ENCODE results near the gene ZDHHC21. TPM values are rescaled to one million over a fixed set of nuclear protein-coding genes. Genes with fewer than 3 reads are reported as not detected.

The ZDHHC21 gene
- polyA plus RNA-seq, 4 donors, result 3.2 to 15.4 (median 4.9) TPM

DNA sequence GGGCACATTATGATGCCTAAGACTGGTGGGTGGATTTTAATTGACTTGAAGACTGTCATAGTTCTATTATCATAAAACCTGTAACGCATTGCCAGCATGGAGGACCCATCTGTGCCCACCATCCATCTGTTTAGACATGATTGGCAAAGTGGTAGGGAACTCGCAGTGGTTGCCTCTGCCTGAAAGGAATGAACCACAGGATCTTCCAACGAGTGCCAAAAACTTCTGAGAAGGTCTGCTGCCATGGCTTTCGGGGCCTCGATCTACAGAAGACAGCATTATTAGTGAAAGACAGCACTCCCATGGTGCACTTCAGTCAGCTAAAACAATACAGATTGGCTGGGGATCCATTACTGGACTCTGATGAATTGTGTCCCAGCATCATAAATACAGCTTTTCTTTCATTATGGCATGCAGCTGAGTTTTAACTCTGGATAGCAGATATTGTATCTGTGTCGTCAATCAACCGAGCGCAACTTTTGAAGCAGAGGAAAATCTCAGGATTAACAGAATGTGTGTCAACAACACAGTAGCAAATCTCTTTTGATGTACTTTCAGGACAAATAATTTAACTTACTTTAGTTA, 74.3 kb downstream of the ZDHHC21 start:
- Histone ChIP-seq H3K27me3 (ENCODE audit: control insufficient read depth in 3 of 3, insufficient read depth in 3 of 3, low read length in 3 of 3) (no peaks in the 10 kb centered on the region), H3K27ac (ENCODE audit: low read depth in 1 of 3, low read length in 2 of 3) (no peak overlapping the region), H3K4me3 (ENCODE audit: low read depth in 1 of 3, low read length in 3 of 3) (no peak overlapping the region), H3K9me3 (ENCODE audit: control insufficient read depth in 2 of 2, insufficient read depth in 1 of 2, low read depth in 1 of 2, low read length in 1 of 2) (no peaks in the 10 kb centered on the region), H3K4me1 (ENCODE audit: control insufficient read depth in 3 of 3, insufficient read depth in 2 of 3, low read depth in 1 of 3, low read length in 2 of 3) (no peaks in the 10 kb centered on the region), H3K36me3 (ENCODE audit: control insufficient read depth in 3 of 3, insufficient read depth in 2 of 3, low read depth in 1 of 3, low read length in 3 of 3) (peaks cover 0 to 6% (median 1%) of the 10 kb centered on the region in 3 donors)
- DNase-seq (no peak), FAIRE-seq (no peak)
- 95% methylated on average over 8 of the region's 8 CpGs for WGBS, 3 donors

DNA sequence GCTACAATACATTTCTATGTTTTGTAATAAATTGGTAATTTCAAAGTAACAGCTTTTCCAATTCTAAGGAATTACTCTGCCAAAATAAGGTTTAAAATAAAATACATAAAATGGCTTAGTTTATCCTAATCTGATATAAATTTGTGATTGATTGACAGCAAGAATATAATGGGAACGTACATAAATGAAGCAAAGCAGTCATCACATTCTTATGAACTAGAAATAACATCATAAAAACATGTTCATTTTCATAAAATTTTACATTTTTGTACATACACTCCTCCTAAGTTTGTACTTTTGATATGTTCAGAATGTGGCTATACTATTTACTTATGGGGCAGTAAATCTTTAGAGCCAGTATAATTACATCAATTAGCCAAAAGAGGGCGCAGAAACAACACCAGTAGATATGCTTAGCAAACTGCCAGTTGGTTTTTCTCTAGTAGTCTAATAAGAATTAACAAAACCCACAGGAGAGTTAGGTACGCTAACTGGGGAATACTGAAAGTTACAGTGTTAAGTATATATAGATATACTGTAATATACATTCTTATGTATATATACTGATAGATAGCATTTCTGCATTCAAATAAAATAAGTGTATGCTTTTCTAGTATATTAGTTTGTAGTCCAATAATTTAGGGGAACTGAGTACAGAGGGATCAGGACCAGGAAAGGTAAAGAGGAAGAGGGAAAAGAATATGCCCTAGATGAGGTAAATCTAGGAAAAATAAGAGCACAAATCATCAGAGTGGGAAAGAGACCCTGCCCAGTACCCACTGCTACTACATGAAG, 76.8 kb downstream of the ZDHHC21 start:
- H3K9me3 ChIP-seq (ENCODE audit: control insufficient read depth in 2 of 2, insufficient read depth in 1 of 2, low read depth in 1 of 2, low read length in 1 of 2), result no peaks in the 10 kb centered on the region
- peaks cover 0 to 3% (median 1%) of the 10 kb centered on the region in 3 donors for H3K36me3 ChIP-seq (ENCODE audit: control insufficient read depth in 3 of 3, insufficient read depth in 2 of 3, low read depth in 1 of 3, low read length in 3 of 3)
- H3K4me3 ChIP-seq (ENCODE audit: low read depth in 1 of 3, low read length in 3 of 3), result no peak overlapping the region
- no peaks in the 10 kb centered on the region for H3K27me3 ChIP-seq (ENCODE audit: control insufficient read depth in 3 of 3, insufficient read depth in 3 of 3, low read length in 3 of 3)
- WGBS, 3 donors, result 50 to 58% (median 56%) methylated on average over 3 of the region's 3 CpGs
- FAIRE-seq, result peak; percentile 68
- no peak overlapping the region for H3K27ac ChIP-seq (ENCODE audit: low read depth in 1 of 3, low read length in 2 of 3)
- DNase-seq, result peak; percentile 61 to 64
- H3K4me1 ChIP-seq (ENCODE audit: control insufficient read depth in 3 of 3, insufficient read depth in 2 of 3, low read depth in 1 of 3, low read length in 2 of 3), result no peaks in the 10 kb centered on the region

DNA sequence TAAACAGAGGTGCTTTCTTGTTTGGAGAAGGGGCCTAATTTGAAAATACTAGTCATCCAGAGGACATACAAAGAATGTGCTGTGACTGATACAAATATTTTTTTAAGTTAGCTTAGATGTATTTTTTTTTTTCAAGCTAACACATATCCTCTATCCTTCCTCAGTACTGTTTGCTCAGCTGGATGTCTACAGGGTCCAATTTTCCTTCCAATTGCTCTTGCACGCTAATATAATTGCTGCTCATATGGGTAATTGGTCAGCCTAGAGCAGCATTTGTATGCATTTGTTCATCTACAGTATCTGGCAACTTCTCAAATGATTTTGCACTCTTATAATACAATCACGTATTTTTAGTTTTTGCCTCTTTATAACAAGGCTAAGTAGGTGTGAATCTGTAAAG, 84.7 kb downstream of the ZDHHC21 start:
- WGBS, 3 donors, result 66 to 92% (median 91%) methylated on average over 2 of the region's 2 CpGs
- FAIRE-seq, result no peak

DNA sequence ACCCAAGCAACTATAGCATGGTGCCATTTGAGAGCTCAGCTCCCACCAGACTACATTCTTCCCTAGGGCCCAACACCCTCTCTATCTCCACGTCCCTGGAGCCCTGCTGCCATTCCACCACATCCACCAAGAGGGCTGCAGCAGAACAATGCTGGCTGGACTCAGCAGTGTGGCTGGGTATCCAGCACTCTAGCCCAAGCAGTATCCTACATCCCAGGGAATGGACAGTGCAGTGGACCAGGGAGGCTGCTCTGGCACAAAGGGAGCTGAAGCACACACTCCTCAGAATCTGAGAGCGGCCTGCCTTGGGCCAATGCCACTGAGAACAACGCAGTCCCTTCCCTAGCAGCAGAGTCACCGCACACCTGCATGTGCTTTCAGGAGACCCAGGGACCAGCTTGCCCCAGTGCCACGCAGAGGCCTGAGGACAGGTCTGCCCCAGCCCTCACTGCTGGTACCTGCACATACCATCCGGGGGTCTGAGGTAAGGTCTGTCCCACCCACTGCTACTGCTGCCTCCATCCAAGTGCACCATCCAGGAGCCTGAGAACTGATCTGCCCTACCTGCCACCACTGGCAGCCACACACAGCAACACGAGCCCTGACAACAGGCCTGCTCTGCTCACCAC, 95.9 kb downstream of the ZDHHC21 start:
- no peak for DNase-seq
- 94 to 97% (median 96%) methylated on average over 7 of the region's 7 CpGs for WGBS, 3 donors

More for the DNA sequence above, 84.7 kb downstream of the ZDHHC21 start:
- DNase-seq, result no peak
- Histone ChIP-seq H3K27me3 (ENCODE audit: control insufficient read depth in 3 of 3, insufficient read depth in 3 of 3, low read length in 3 of 3) (no peaks in the 10 kb centered on the region), H3K4me3 (ENCODE audit: low read depth in 1 of 3, low read length in 3 of 3) (no peak overlapping the region), H3K27ac (ENCODE audit: low read depth in 1 of 3, low read length in 2 of 3) (no peak overlapping the region), H3K4me1 (ENCODE audit: control insufficient read depth in 3 of 3, insufficient read depth in 2 of 3, low read depth in 1 of 3, low read length in 2 of 3) (no peaks in the 10 kb centered on the region), H3K9me3 (ENCODE audit: control insufficient read depth in 2 of 2, insufficient read depth in 1 of 2, low read depth in 1 of 2, low read length in 1 of 2) (no peaks in the 10 kb centered on the region), H3K36me3 (ENCODE audit: control insufficient read depth in 3 of 3, insufficient read depth in 2 of 3, low read depth in 1 of 3, low read length in 3 of 3) (peaks cover 0 to 3% (median 2%) of the 10 kb centered on the region in 3 donors)

DNA sequence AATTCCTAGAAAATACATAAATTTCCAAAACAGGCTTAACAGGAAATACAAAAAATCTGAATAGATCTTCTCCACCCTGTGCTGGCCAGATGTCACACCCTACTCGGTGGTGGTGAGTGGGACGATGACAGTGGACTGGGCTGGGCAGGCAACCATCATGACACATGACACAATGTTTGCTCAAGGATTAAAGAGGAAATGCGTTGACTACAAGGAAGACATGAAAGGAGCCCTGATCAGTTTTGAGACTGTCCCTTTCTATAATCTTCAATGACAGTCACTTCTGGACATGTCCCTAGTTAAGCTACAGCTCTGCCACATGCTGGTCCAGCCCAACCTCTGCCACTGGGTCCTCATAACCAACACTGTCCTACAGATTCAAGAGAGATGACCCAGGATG, 99.8 kb downstream of the ZDHHC21 start:
- DNase-seq (no peak), FAIRE-seq (no peak)
- Histone ChIP-seq H3K9me3 (ENCODE audit: control insufficient read depth in 2 of 2, insufficient read depth in 1 of 2, low read depth in 1 of 2, low read length in 1 of 2) (peaks cover 0 to 8% of the 10 kb centered on the region in 2 donors), H3K27me3 (ENCODE audit: control insufficient read depth in 3 of 3, insufficient read depth in 3 of 3, low read length in 3 of 3) (no peaks in the 10 kb centered on the region), H3K4me1 (ENCODE audit: control insufficient read depth in 3 of 3, insufficient read depth in 2 of 3, low read depth in 1 of 3, low read length in 2 of 3) (no peaks in the 10 kb centered on the region), H3K4me3 (ENCODE audit: low read depth in 1 of 3, low read length in 3 of 3) (no peak overlapping the region), H3K27ac (ENCODE audit: low read depth in 1 of 3, low read length in 2 of 3) (no peak overlapping the region), H3K36me3 (ENCODE audit: control insufficient read depth in 3 of 3, insufficient read depth in 2 of 3, low read depth in 1 of 3, low read length in 3 of 3) (peaks cover 5 to 7% (median 6%) of the 10 kb centered on the region in 3 donors)
- 84 to 95% (median 89%) methylated on average over 3 of the region's 3 CpGs for WGBS, 3 donors

More for the DNA sequence above, 95.9 kb downstream of the ZDHHC21 start:
- Histone ChIP-seq H3K36me3 (ENCODE audit: control insufficient read depth in 3 of 3, insufficient read depth in 2 of 3, low read depth in 1 of 3, low read length in 3 of 3) (peaks cover 3 to 6% (median 5%) of the 10 kb centered on the region in 3 donors), H3K4me3 (ENCODE audit: low read depth in 1 of 3, low read length in 3 of 3) (no peak overlapping the region), H3K9me3 (ENCODE audit: control insufficient read depth in 2 of 2, insufficient read depth in 1 of 2, low read depth in 1 of 2, low read length in 1 of 2) (peaks cover 0 to 12% of the 10 kb centered on the region in 2 donors), H3K27ac (ENCODE audit: low read depth in 1 of 3, low read length in 2 of 3) (no peak overlapping the region), H3K27me3 (ENCODE audit: control insufficient read depth in 3 of 3, insufficient read depth in 3 of 3, low read length in 3 of 3) (no peaks in the 10 kb centered on the region), H3K4me1 (ENCODE audit: control insufficient read depth in 3 of 3, insufficient read depth in 2 of 3, low read depth in 1 of 3, low read length in 2 of 3) (no peaks in the 10 kb centered on the region)
- FAIRE-seq, result no peak

DNA sequence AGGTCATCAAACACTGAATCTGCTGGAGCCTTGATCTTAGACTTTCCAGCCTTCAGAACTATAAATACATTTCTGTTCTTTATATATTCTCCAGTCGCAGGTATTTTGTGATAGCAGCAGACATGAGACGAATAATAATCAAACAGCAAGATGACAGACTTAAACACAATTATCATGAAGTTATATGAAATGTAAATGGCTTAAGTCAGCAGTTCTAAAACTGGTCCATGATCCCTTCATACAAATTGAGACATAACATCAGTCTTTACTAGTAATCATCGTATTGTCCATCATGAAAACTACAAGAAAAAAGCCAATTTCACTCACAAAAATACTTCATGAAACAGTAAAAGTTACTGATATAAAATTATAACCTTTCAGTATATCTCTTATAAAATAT, 101.8 kb downstream of the ZDHHC21 start:
- no peak for DNase-seq
- WGBS, 3 donors, result 94 to 97% (median 96%) methylated on average over 3 of the region's 3 CpGs
- Histone ChIP-seq H3K9me3 (ENCODE audit: control insufficient read depth in 2 of 2, insufficient read depth in 1 of 2, low read depth in 1 of 2, low read length in 1 of 2) (peaks cover 0 to 8% of the 10 kb centered on the region in 2 donors), H3K27me3 (ENCODE audit: control insufficient read depth in 3 of 3, insufficient read depth in 3 of 3, low read length in 3 of 3) (no peaks in the 10 kb centered on the region), H3K36me3 (ENCODE audit: control insufficient read depth in 3 of 3, insufficient read depth in 2 of 3, low read depth in 1 of 3, low read length in 3 of 3) (peaks cover 3 to 7% (median 5%) of the 10 kb centered on the region in 3 donors), H3K27ac (ENCODE audit: low read depth in 1 of 3, low read length in 2 of 3) (no peak overlapping the region), H3K4me1 (ENCODE audit: control insufficient read depth in 3 of 3, insufficient read depth in 2 of 3, low read depth in 1 of 3, low read length in 2 of 3) (no peaks in the 10 kb centered on the region), H3K4me3 (ENCODE audit: low read depth in 1 of 3, low read length in 3 of 3) (no peak overlapping the region)
- no peak for FAIRE-seq

DNA sequence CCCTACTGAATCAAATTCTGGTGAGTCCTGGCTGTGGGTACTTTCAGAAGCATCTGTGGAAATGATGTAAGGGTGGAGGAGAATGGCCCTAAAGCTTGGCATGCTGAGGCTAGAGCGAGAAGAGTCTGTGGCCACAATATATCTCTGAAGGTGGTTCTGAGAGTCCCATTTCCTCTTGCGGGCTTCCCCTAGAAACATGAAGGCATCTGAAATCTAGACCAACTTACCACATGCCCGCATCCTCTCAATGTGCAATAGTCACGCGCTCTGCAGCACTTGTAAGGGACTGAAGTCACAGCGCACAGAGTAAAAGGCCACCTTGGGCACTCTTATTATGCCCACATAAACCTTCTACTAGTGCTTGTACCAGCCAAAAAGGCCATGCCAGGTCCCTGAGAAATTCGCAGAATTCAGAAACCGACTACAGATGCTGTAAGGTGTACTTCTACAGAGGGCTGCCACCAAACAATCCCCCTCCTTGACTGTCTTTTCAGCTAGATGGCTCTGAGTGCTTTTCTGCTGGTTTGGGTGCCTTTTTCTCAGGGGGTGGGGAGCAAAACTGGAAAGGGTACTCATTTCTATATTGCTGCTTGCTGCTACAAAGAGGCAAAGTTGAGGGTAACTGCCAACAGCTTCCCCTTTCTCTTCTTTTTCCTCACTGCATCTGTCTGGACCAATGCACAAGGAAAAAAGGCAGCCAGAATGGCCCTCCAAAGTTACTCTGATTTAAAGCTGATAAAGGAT, 107.3 kb downstream of the ZDHHC21 start:
- FAIRE-seq, result no peak
- H3K27ac ChIP-seq (ENCODE audit: low read depth in 1 of 3, low read length in 2 of 3), result no peak overlapping the region
- 66 to 89% (median 67%) methylated on average over 8 of the region's 8 CpGs for WGBS, 3 donors
- no peak overlapping the region for H3K4me3 ChIP-seq (ENCODE audit: low read depth in 1 of 3, low read length in 3 of 3)
- no peaks in the 10 kb centered on the region for H3K4me1 ChIP-seq (ENCODE audit: control insufficient read depth in 3 of 3, insufficient read depth in 2 of 3, low read depth in 1 of 3, low read length in 2 of 3)
- DNase-seq, result no peak
- no peaks in the 10 kb centered on the region for H3K9me3 ChIP-seq (ENCODE audit: control insufficient read depth in 2 of 2, insufficient read depth in 1 of 2, low read depth in 1 of 2, low read length in 1 of 2)
- H3K36me3 ChIP-seq (ENCODE audit: control insufficient read depth in 3 of 3, insufficient read depth in 2 of 3, low read depth in 1 of 3, low read length in 3 of 3), result peaks cover 0 to 4% (median 0%) of the 10 kb centered on the region in 3 donors
- H3K27me3 ChIP-seq (ENCODE audit: control insufficient read depth in 3 of 3, insufficient read depth in 3 of 3, low read length in 3 of 3), result no peaks in the 10 kb centered on the region

- DNase-seq (no peak), FAIRE-seq (no peak)
- no peaks in the 10 kb centered on the region for H3K9me3 ChIP-seq (ENCODE audit: control insufficient read depth in 2 of 2, insufficient read depth in 1 of 2, low read depth in 1 of 2, low read length in 1 of 2)
- no peaks in the 10 kb centered on the region for H3K27me3 ChIP-seq (ENCODE audit: control insufficient read depth in 3 of 3, insufficient read depth in 3 of 3, low read length in 3 of 3)
- 75 to 81% (median 78%) methylated on average over 4 of the region's 4 CpGs for WGBS, 3 donors
- H3K4me3 ChIP-seq (ENCODE audit: low read depth in 1 of 3, low read length in 3 of 3), result no peak overlapping the region
- no peaks in the 10 kb centered on the region for H3K4me1 ChIP-seq (ENCODE audit: control insufficient read depth in 3 of 3, insufficient read depth in 2 of 3, low read depth in 1 of 3, low read length in 2 of 3)
- peaks cover 0 to 4% (median 0%) of the 10 kb centered on the region in 3 donors for H3K36me3 ChIP-seq (ENCODE audit: control insufficient read depth in 3 of 3, insufficient read depth in 2 of 3, low read depth in 1 of 3, low read length in 3 of 3)
- H3K27ac ChIP-seq (ENCODE audit: low read depth in 1 of 3, low read length in 2 of 3), result no peak overlapping the region
Observed at GRCh38 chr9:14584571-14584970, 108.7 kb downstream of the ZDHHC21 start.

Measured in small intestine (tissue), 7 donors.